ENCODE results near the gene AP4M1.

DNA sequence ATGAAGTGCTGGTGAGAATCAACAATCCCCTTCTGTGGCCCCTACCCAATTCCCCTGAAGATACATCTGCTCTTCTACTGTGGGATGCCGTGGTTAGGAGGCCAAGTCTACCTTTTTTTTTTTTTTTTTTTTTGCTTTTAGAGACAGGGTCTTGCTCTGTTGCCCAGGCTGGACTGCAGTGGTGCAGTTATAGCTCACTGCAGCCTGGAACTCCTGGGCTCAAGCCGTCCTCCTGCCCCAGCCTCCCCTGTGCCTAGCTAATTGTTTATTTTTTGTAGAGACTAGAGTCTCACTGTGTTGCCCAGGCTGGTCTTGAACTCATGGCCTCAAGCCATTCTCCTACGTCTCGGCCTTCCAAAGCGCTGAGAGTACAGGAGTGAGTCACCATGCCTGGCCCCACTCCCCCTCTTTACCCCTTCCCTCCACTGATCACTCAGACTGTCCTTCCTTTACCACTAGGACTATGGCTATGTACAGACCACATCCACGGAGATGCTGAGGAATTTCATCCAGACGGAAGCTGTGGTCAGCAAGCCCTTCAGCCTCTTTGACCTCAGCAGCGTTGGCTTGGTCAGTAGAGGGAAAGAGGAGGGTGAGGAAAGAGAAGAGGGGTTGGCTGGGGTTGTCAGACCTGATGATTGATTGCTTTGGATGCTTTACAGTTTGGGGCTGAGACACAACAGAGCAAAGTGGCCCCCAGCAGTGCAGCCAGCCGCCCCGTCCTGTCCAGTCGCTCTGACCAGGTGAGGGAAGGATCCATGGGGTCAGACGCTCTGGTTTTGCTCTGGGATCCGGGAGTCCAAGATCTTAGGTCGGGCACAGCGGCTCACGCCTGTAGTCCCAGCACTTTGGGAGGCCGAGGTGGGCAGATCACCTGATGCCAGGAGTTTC, 1.8 kb downstream of the AP4M1 start:
- TF ChIP-seq, protein P1, sequence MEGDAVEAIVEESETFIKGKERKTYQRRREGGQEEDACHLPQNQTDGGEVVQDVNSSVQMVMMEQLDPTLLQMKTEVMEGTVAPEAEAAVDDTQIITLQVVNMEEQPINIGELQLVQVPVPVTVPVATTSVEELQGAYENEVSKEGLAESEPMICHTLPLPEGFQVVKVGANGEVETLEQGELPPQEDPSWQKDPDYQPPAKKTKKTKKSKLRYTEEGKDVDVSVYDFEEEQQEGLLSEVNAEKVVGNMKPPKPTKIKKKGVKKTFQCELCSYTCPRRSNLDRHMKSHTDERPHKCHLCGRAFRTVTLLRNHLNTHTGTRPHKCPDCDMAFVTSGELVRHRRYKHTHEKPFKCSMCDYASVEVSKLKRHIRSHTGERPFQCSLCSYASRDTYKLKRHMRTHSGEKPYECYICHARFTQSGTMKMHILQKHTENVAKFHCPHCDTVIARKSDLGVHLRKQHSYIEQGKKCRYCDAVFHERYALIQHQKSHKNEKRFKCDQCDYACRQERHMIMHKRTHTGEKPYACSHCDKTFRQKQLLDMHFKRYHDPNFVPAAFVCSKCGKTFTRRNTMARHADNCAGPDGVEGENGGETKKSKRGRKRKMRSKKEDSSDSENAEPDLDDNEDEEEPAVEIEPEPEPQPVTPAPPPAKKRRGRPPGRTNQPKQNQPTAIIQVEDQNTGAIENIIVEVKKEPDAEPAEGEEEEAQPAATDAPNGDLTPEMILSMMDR (IDR thresholded peaks at IDR 0.05; ENCODE audit: low read length), result no peak
- no peak for TF ChIP-seq EZH2 (IDR thresholded peaks at IDR 0.05; ENCODE audit: borderline replicate concordance, low read length)
